GM19023 (cell line): ENCODE measurements around the gene CBL.

ENCODE experiments used
- ATAC-seq: cut with Tn5 transposase; IDR thresholded peaks from one replicate; pipeline ENCODE4 v1.9.1; 2021; ENCODE audit warnings: mild to moderate bottlenecking, moderate library complexity; ENCODE audit not compliant: unreplicated experiment

CBL gene

DNA sequence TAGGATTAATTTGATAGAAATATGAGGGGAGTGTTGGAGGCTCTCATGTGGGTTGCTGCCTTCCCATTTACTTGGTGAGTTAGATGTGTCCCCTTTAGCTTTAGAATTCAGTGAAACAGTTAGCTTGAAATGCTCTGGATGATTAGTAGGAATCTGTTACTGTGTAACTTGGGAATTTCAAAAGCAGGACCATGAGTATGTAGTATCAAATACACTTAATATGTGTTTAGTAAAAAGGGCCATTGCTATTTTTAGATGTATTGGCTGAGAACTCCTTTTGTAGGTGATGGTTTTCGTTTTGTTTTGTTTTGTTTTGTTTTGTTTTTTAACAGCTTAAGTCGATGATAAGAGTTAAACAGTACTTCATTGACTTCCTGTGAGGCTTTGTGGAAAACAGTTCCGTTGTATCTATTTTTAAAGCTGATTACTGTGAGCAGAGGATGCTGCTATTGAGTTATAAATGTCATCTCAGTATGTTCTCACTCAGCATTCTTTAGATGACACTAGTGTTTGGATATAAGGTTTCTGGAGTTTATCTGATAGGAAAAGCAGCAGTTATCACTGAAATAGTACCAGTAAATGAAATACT, 57.3 kb downstream of the CBL start:
- ATAC-seq, result no peak

DNA sequence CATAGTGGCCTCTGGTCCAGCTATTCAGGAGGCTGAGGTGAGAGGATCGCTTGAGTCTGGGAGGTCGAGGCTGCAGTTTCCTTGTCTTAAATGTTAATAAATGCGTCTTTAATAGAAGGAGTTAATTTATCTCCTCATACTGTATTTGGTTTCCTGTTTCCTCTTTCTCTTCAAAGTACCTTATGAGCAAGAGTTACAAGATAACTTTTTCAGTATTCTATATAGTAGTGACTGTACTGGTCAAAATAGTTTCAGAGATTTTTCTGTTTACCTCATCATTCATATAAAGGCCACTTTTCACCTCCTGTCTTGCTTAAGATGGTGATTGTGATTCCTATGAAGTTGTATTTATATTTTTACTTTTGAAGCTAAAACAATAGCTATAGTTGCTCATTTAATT, 59.9 kb downstream of the CBL start:
- ATAC-seq, result no peak

DNA sequence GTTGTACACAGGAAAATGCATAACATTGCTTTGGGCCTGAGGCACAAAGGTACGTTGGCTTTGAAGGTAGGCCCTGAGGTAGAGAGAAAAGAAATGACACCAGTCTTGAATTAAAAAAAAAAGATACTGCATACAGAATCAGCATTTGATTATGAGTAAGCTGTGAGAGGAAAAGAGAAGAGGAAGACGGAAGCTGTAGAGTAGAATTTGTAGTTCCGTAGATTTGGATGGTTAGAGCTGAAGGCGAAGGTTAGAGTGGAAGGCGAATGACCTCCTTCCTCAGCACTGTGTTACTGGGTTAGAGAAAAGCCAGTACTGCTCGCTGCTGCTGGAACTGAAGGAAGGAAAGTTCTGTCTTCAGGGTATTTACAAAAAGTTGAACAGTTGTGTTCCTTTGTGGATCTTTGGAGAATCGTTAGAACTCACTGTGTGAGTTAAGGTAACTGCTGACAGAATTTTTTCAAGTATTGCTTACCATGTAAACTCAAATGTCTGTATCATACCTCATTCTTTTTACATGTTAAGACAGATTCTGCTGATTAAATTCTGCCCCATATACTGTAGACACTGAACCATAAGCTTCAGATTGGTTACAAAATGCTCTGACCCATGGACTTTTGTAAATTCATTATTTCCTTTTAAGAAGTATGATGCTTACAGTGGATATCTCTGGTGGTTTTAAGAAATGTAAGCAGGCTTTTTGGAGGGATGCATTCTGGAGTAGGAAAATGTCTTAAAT, 60.5 kb downstream of the CBL start:
- ATAC-seq, result no peak

DNA sequence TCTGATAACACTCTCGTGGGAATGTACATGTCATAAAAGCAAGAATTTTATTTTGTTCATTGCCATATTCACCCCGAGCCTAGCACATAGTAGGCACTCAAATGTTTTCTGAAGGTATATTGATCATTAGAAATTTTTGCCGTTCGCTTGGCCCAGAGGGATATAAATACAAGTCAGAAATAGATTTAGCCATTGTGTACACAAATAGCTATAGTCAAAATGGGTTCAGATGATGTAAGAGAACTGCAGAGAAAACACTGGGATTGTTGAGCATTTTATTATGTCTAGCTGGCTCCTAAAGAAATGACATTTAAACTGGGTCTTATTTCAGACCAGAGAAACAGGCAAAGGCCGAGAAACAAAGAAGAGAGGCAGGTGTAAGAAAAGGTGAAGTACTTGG, 61.5 kb downstream of the CBL start:
- no peak for ATAC-seq

DNA sequence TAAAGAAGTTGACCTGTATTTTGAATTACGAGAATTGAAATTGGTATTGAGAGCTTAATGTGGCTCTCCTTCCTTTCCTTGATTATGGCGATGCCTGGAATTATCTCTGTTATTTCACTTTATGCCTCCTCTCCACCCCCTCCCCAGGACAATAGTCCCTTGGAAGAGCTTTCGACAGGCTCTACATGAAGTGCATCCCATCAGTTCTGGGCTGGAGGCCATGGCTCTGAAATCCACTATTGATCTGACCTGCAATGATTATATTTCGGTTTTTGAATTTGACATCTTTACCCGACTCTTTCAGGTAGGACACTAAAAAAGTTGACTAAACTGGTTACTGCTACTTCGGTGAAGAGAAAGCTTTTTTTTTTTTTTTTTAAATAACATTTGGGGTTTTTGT, 67.6 kb downstream of the CBL start:
- ATAC-seq, result no peak

DNA sequence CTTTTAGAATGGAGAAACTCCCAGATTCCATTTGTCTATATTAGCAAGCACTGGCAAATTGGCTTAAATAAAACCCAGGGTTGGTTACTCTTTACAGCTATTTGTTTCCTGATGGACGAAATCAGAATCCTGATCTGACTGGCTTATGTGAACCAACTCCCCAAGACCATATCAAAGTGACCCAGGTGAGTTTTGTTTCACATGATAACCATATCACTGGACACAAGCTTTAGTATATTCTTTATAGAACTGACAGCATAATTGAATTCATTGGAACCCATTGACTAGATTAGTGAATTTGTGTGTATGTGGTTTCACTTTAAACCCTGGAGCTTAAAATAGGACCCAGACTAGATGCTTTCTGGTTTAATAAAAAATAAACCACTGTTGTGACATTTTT, 71.5 kb downstream of the CBL start:
- ATAC-seq, result no peak

DNA sequence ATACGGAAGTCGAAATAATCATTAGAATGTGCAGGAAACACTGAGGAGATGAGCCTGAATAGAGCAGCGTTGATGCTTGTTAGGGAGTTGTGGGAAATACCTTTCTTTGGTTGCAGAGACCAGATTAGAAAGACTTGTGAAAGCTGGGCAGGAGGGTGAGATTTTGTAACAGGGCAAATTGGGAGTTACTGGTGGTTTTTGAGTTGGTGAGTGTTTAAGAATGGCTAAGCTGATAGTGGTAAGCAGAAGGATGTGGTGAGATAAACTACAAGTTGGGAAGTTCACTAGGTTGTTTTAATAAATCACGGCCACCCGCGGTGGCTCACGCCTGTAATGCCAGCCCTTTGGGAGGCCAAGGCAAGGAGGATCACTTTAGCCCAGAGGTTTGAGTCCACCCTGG, 76.4 kb downstream of the CBL start:
- no peak for ATAC-seq

DNA sequence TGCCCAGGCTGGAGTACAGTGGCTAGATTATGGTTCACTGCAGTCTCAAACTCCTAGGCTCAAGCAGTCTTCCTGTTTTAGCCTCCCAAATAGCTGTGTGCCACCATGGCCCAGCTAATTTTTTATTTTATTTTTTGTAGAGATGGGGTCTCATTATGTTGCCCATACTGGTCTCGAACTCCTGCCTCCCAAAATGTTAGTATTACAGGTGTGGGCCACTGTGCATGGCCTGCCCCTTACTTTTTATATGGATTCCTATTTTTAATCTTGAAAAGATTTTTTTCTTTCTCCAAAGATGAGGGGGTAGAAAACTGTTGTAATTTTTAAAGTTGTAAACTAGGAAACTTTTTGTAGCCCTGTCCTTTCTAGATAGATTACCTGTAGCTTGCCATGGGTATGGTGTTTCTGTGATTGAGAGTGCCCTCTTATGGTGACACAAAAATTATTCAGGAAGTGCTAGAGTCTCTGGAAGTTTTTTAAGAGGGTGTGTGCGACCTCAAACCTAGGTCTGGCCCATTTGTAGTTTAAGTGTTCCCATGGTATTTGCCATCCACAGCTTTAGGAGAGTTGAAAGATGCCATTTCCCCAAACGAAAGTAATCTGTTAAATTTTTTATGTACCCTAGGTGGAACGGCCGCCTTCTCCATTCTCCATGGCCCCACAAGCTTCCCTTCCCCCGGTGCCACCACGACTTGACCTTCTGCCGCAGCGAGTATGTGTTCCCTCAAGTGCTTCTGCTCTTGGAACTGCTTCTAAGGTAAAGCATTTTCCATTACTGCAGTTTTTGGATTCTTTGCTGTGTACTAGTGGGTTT, 78.4 kb downstream of the CBL start:
- ATAC-seq, result no peak

DNA sequence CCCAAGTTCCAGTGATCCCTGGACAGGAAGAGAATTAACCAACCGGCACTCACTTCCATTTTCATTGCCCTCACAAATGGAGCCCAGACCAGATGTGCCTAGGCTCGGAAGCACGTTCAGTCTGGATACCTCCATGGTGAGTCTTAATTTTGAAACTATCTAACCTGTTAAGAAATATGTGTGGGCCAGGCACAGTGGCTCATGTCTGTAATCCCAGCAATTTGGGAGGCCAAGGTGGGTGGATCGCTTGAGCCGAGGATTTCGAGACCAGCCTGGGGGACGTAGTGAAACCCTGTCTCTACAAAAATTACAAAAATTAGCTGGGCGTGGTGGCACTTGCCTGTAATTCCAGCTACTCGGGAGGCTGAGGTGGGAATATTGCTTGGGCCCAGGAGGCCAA, 79.3 kb downstream of the CBL start:
- ATAC-seq, result no peak

DNA sequence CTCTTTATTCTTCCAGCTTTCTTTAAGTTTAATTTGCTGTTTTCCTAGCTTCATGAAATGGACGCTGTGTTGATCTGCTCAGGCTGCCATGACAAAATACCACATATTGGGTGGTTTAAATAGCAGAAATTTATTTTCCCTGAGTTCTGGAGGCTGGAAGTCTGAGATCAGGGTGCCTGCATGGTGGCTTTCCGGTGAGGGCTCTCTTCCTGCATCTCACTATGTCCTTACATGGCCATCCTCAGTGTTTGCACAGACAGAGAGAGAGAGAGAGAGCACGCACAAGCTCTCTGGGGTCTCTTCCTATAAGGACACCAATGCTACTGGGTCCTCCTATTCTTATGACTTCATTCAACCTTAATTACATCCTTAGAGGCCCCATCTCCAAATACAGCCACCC, 82.1 kb downstream of the CBL start:
- no peak for ATAC-seq

DNA sequence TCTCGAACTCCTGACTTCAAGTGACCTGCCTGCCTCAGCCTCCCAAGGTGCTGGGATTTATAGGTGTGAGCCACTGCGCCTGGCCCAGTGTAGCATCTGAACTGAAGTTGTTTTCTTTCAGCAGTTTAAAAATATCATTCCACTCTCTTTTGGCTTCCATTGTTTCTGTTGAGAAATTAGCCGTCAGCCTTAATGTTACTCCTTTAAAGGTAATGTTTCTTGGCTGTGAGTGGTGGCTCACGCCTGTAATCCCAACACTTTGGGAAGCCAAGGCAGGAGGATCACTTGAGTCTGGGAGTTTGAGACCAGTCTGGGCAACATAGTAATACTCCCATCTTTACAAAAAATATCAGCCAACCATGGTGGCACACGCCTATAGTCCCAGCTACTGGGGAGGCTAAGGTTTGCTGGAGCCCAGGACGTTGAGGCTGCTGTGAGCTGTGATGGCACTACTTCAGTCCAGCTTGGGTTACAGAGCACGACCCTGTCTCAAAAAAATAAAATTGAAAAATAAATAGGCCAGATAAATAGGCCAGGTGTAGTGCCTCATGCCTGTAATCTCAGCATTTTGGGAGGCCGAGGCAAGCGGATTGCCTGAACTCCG, 84.9 kb downstream of the CBL start:
- no peak for ATAC-seq

DNA sequence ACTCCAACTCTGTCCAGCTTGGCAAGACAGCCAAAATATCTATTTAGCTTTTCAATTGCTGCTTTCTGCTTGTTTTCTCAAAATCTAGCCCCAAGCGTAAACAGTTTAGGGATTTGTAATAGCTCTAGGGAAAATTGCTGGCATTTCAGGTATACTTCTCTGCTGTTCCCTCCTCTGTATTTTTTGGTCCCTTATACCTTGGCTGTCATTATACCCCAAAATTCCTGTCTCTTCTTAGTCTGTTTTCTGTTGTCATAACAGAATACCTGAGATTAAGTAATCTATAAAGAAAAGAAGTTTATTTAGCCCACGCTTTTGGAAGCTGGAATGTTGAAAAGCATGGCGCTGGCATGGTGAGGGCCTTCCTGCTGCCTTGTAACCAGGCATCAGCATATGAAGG, 87.3 kb downstream of the CBL start:
- ATAC-seq, result no peak

DNA sequence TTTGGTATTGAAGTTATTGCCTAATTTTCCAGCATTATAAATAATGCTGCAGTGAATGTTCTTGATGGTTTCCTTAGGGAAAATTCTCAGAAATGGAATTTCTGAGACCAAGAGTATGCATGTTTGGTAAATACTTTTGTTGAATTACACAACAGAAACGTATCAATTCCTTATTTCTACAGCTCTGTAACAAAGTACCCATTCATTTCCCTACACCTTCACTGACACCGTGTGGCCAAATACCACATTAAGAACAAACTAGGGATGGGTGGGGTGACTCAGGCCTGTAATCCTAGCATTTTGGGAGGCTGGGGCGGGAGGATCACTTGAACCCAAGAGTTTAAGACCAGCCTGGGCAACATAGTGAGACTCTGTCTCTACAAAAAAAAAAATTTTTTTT, 89.0 kb downstream of the CBL start:
- no peak for ATAC-seq

DNA sequence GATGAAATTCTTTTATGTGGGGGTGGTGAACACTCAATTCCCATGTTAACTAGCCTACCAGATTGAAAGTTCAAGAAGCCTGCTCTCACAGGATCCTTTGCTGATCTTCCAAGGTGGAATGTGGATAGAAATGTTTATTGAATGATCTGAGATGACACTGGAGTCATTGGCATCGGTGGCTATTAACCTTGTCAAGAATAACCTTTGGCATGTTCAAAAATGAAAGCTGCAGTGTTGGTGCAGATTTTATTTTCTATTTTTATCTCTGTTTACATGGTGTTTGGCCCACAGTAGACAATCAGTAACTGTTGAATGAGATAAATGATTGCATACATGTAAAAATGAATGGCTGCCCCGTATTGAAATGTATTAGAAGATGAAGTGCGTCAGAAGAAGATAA, 91.8 kb downstream of the CBL start:
- no peak for ATAC-seq

DNA sequence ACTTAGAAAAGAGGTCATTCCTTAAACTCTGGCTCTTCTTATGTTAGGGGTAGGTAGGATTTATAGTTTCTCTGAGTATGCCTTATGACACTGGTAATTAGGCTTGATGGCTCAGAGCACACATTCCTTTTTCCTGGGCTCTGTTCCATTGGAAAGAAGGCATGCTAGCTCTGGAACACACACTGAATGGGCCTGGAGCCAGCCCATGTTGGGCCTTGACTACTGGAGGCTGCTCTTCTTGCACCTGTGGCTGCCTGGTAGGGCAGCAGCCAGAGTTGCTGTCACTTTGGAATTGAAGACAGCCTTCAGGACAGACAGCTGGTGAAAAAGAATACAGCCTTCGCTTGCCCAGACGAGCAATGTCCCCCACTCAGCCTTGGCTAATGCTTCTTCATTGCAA, 92.6 kb downstream of the CBL start:
- no peak for ATAC-seq

DNA sequence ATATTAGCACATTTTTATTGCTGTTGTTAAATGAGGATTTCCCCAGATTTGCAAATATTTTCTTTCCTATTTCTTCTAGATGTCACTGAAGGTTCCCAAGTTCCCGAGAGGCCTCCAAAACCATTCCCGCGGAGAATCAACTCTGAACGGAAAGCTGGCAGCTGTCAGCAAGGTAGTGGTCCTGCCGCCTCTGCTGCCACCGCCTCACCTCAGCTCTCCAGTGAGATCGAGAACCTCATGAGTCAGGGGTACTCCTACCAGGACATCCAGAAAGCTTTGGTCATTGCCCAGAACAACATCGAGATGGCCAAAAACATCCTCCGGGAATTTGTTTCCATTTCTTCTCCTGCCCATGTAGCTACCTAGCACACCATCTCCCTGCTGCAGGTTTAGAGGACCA, 93.3 kb downstream of the CBL start:
- no peak for ATAC-seq

DNA sequence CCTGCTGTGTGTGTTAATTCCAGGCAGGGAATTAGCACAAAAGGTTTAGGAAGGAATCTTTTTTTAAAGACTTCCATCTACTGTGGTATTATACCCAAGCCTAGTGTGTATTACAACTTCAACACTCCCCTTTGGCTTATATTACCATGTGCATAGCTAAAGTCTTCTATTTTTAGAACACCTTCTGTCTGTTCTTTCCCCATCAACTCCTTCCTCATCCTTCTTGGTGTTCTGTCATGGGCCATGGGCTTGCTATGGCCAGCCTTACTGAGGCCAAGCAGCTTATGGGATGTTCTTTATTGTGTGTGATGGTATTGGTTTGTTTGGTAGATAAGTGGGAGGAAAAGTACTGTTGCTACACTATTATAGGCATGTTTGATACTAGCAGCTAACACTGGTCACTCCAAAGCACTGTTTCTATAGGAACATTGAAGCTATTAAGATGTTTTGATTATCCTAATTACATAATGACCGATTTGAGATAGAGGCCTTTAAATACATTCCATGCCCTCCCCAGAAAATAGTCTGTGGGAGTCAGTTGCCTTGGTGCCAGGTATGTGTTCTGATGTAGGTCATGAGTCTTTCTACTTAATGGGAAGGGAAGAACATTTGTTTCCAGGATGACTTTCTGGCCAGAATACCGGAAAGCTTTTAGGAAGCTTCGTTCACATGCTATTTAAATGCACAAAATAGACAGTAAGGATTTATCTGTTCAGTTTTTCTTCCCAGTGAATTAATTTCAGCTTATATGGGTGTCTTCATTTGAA, 94.2 kb downstream of the CBL start:
- ATAC-seq, result no peak

DNA sequence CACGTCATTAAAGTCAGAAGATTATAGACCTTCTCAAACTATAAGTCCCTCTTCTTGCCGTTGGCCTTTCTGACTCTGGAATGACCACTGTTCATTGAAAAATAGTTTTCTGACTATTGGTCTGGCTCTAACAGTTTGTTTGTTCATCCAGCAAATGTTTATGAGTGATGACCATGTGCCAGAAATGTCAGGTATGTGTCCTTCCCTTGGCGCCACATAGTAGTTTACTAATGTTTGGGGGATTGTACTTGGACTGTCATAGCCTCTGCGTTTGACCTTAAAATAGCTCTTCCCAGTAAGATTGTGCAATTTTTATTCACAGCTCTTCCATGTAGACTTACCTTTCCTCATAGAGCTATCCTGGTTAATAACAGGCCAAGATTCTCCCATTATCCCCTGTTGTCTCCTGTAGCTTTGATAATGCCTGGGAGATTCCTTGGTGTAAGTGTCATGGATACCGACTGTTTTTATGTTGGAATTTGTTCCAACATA, 97.1 kb downstream of the CBL start:
- ATAC-seq, result no peak

DNA sequence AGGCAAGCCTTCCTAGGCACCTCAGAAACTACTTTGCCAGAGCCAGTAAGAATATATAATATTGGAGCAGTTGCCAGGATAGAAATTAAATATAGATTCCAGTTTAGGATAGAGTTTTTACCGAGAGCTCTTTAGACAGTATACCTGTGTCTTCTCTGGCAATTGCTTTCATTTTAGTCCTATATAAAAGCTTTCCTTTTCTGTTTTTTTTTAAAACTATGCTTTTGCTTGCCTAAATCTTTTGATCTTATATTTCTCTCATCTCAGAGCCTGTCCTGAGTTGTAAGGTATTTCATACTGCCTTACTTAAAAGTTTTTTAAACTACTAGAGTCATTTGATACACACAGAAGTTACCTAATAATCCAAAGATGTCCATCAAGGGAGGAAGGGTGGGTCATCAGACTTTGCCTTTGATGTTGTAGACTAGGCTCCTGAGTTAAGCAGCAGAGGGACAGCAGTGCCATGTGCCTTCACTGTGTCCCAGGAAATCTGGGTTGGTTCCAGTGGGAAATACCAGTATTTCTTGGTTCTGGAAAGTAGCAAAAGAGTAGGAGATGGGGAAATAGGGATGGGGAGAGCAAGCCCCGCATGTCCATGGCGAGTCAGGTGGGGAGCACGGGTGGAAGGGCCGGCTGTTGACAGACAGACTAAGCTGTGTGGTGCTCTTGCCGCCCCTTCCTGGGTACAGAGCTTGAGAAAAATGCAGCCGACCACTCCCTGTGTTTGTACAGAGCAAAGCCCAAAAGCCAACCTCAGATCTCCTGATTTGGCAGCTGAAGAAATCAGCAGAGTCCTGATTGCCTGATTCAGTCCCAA, 99.6 kb downstream of the CBL start:
- ATAC-seq, result no peak

DNA sequence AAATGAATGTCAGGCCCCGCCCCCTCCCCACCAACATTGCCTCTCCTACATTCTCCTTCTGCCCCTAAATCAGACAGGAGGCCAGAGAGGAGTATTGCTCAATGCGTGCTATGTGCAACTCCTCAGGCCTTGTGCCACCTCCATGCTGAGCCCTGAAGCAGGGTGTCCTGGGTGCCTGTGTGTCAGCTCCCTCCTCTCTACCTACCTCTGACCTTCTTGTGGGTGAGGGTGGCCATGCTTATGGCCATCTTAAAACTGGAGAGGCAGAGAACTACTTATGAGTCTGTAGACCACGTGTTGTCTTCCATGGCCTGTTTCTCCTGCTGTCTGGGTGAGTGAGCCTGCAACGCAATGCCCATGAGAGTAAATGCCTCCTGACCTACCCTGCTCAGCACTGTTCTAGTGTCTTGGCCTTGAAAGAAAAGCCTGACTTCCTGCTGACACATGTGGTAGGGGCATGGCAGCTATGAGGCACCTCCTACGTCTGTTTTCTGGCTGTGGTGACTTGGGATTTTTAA, 100.3 kb downstream of the CBL start:
- no peak for ATAC-seq
